CD4-positive, alpha-beta T cell treated with Interleukin-6 for 4 hours (primary cell): ENCODE data around the gene BMP8B.
"Not testable (repeated sequence)": the region's sequence is repeated elsewhere in the genome, so short reads cannot be mapped to it uniquely, and the experiment has no call there.

Experiments used
- DNase-seq: peaks from one replicate; pipeline ENCODE4 v3.0.0-alpha.2; 2020; ENCODE audit warnings: mixed read lengths

Gene BMP8B

GRCh38 chr1:39808784-39809517 lies 20.3 kb upstream of the BMP8B start:
- no peak for DNase-seq

DNA sequence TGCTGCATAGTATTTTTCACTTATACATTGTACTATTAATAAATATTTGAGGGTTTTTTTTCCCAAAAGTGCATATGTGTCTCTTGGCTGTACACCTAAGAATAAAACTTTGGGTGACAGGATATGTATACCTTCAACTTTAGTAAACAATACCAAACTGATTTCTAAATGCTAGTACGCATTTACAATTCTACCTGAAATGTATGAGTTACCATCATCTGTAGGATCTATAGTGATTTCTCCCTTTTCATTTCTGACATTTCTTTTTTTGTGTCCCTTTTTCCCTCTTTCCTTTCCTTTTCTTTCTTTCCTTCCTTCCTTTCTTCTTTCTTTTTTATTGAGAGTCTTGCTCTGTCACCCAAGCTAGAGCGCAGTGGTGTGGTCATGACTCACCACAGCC lies 16.7 kb upstream of the BMP8B start:
- DNase-seq = no peak

GRCh38 chr1:39802496-39803260 lies 14.0 kb upstream of the BMP8B start:
- no peak for DNase-seq

- DNase-seq = no peak
Observed at GRCh38 chr1:39800471-39800835, 11.8 kb upstream of the BMP8B start.

GRCh38 chr1:39799770-39800470 lies 11.3 kb upstream of the BMP8B start:
- DNase-seq = peak; percentile 74

DNA sequence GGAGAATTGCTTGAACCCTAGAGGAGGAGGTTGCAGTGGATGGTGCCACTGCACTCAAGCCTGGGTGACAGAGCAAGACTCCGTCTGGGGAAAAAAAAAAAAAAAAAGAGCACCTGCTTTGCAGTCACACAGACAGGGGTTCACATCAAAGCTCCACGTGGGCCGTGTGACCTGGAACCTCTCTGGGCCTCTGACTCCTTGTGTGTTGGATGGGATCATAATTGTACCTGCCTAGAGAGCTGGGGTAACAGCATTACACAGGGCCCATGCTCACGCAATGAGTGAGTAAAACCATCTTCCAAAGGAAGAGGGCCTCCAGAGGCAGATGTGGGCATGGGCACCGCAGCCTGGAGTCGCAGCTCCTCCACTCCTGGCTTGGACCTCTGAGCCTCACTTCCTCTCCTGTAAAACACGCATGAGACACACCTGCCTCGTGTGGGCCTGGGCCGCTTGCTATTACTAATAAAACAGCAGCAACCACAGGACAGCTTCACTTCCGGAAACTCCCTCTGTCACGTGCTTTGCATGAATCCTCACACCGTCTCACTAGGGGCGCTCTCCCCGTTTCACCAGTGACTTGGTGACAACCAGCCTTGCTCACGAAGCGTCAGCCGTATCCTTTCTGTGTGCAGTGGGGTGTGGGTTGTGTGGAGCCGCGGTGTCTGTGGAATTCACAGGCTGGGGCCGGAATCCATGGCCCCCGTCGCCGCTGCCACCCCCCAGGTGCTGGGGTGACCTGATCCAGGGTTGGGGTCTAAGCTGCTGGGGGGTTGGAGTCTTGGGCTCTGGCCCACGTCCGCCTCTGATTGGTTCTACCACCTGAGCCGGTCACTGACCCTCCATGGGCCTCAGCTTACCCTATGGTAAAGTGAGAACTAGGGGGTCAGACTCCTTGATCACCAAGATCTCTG lies 10.4 kb upstream of the BMP8B start:
- DNase-seq = peak; percentile 89

- DNase-seq = no peak
Observed at GRCh38 chr1:39795651-39796050, 7.0 kb upstream of the BMP8B start.

GRCh38 chr1:39791838-39792237 lies 3.2 kb upstream of the BMP8B start:
- DNase-seq = no peak

DNA sequence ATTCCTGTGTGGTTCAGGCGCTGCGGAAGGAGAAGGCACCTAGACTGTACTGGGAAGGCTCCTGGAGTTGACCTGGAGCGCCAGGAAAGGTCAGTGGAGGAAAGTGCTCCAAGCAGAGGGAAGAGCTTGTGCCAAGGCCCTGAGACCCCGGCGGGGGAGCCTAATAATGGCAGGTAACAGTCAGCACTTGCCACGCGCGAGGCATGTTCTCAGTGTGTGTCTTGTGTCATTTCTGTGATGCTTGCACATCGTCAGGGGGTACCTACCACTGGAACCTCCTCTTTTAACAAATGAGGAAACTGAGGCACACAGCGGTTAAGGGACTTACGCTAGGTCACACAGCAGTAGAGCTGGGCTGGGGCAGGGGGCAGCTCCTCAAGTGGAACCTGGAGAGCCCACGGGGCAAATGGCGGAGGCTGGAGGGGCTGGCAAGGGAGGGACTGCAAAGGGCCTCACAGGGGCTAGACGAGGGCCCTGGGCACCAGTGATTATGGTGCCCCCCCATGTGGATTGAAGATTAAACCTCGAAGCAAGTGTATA lies 976 bp upstream of the BMP8B start:
- DNase-seq = no peak

DNA sequence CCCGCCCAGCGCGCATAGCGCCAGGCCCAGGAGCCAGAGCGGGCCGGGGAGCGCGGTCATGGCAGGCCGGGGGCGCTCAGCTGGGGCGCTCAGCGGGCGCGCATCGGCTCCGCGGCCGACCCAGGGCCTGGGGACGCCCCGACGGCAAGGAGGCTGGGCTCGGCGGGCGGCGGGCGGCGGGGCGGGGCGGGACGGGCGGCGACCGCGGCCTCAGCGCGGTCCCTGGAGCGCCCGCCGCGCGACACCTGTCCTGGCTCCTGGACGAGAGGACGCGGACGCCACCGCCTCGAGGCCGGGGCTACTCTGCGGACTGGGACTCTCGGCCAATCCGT lies 273 bp downstream of the BMP8B start:
- no peak for DNase-seq

DNA sequence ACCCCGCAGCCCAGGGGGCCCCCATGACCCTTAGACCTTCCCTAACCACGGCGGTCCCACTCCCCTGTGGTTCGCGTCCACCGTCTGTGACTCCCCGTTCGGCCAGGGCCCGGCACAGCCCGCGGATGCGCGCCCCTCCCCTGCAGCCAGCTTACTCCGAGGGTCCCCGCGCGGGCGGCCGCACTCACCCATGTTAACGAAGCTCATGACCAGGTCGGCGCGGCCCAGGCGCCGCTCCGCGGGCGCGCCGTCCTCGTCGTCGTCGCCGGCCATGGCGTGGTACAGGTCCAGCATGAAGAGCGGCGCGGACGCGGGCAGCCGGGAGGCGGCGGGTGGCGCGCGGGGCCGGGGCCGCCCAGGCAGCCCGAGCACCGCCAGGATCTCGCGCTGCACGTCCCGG lies 701 bp downstream of the BMP8B start:
- not testable (repeated sequence) for DNase-seq

DNA sequence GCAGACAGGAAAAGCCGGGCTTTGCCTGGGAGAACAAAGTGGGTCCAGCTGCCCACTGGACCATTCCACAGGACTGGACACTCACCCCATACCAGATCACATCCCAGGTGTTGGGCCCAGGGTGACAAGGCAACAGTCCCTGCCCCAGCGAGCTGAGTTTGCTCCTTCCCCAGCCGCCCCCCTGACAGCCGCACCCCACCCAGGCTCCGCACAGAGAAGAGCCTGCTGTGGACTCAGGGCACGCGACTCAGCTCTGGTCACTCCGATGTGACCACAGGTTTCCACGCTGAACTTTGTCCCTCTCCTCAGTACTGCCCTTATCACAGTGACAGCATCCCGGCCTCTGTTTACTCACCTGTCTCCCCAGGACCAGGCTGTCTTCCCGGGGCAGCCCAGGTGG lies 1.2 kb downstream of the BMP8B start:
- DNase-seq = no peak

- not testable (repeated sequence) for DNase-seq
Observed at GRCh38 chr1:39787108-39787375, 1.6 kb downstream of the BMP8B start.

GRCh38 chr1:39786303-39787107 lies 2.2 kb downstream of the BMP8B start:
- DNase-seq = not testable (repeated sequence)

DNA sequence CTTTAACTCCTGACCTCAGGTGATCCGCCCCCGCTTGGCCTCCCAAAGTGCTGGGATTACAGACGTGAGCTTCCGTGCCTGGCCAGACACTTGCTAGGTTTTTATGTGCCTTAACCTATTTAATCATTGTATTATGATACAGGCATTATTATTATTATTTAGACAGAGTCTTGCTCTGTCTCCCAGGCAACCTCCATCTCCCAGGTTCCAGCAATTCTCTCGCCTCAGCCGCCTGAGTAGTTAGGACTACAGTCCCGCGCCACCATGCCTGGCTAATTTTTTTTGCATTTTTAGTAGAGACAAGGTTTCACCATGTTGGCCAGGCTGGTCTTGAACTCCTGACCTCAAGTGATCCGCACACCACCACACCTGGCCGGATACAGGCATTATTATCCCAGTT lies 6.0 kb downstream of the BMP8B start:
- DNase-seq = not testable (repeated sequence)

DNA sequence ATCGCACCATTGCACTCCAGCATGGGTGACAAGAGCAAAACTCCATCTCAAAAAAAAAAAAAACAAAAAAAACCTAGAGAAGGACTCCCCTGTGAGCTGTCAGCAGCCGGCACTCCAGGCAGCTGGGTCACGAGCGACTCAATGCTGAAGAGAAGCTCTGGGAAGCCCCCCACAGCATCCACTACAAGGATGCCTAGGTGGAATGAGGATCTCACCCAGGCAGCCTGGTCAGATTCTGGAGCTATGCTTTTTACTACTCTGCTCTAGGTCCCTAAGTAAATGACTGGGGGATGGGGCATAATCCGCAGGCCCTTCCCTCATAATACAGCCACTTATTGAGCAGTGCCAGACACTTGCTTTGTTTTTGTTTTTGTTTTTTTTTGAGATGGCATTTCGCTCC lies 6.6 kb downstream of the BMP8B start:
- DNase-seq = no peak

DNA sequence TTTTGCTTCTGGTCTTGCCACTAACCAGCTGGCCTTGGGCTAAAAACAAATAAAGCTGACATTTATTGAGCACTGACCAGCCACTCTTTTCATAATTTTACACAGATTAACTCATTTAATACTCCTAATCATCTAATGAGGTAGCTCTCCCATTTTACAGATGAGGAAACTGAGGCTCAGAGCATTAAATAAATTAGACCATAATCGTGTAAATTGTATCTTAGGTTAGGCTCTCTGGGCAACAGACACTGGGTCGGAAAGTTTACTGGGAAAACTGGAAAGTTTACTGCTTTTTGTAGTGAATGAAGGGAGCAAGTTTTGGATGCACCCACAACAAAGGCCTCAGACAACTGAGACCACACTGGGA lies 7.3 kb downstream of the BMP8B start:
- DNase-seq = no peak

DNA sequence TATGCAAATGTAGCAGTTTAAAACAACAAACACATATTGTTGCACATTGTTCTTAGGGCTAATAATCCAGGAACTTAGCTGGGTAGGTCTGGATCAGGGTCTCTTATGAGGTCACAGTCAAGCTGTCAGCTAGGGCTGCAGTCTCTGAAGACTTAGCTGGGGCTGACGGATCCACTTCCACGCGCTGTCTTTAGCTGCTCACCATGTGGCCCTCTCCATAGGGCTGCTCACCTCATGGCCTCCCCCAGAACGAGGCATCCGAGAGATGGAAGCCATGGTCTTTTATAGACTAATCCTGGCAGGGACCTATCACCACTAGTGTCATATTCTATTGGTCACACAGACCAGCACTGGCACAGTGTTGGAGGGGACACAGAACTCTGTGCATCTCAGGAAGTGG lies 8.8 kb downstream of the BMP8B start:
- DNase-seq = no peak

DNA sequence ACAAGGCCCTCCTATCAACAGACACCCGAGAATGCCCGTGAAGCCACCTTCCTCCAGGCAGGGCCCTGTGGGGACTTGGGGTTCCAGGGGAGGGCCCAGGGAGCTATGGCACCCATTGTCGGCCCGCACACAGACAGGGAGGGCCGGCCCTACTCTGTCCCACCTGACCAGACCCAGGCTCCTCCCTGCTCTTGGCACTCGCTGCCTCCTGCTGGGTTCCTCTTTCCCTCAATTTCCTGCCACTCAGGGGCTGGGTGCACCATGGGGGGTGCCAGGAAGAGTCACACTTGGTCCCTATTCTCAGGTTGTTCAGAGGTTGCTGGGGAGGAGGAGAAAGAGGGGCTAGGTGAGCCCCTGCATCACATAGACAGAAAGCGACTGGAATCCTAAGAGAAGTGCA lies 9.5 kb downstream of the BMP8B start:
- no peak for DNase-seq

- not testable (repeated sequence) for DNase-seq
Observed at GRCh38 chr1:39778463-39779099, 10.1 kb downstream of the BMP8B start.

DNA sequence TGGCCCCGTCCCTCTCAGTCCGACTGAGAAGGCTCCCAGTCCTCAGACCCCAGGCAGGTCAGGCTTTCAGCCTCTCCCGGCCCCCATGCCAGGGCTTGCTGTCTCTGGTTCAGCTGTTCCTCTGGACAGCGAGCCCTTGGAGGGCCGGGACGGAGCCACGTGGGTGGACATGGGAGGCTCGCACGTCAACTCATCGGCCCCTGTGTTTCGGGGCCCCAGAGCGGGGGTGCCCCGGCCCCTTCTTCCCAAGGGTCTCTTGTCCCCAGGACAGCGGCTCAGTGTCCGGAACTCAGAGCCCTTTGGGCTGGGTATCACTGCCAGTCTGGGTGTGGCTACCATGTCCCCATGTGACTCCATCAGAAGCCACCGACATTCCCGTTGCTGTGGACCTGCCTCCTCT lies 10.8 kb downstream of the BMP8B start:
- not testable (repeated sequence) for DNase-seq

DNA sequence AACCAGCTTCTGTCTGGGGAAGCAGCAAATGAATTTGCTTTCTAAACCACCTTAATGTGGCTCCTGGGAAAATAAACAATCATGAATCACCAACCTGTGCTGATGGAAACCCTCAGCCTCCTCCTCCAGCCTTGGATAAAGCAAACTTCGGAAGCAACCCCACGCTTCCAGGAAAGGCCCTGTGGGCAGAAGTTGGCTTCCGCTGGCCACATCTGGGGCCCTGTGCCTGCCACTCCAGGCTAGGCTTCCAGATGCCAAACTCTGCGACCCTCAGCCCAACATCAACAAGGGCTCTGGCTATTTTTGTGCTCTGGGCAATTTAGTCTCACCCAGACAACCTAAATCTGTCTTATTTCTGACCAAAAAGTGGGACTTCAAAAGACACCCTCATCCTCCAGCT lies 11.4 kb downstream of the BMP8B start:
- no peak for DNase-seq
